HL-60 (cell line): ENCODE data around the gene VSTM2B.

Experiments used
- DNase-seq, 2 experiments: peaks; one replicate each; pipeline ENCODE4 v3.0.0-alpha.2; 2010 to 2020; ENCODE audit warnings: low read depth in 1 of 2, low spot score in 1 of 2
- H3K27ac ChIP-seq: fragments of 250-450 bp; sonication (Bioruptor Pico); replicated peaks from 2 replicates; pipeline ENCODE4 v1.5.1; 2020; ENCODE audit warnings: mild to moderate bottlenecking, moderate library complexity
- H3K27me3 ChIP-seq: fragments of 250-450 bp; sonication (Bioruptor Pico); 2 replicates; pipeline ENCODE4 v1.5.1; 2021; ENCODE audit warnings: mild to moderate bottlenecking, moderate library complexity; ENCODE audit not compliant: insufficient read depth, poor library complexity, severe bottlenecking
- H3K4me3 ChIP-seq: replicated peaks from 2 replicates; pipeline ENCODE4 v1.5.1; 2011; ENCODE audit warnings: mild to moderate bottlenecking, control low read depth, low read length; ENCODE audit not compliant: insufficient read depth
- GABPA ChIP-seq: IDR thresholded peaks from 2 replicates; pipeline ENCODE4 v1.6.1; 2012; ENCODE audit warnings: low read depth
- POLR2AphosphoS5 ChIP-seq: IDR thresholded peaks from 2 replicates; pipeline ENCODE4 v1.6.1; 2012; ENCODE audit warnings: low read depth
- SPI1 ChIP-seq: IDR thresholded peaks from 2 replicates; pipeline ENCODE4 v1.6.1; 2012; ENCODE audit warnings: low read depth, mild to moderate bottlenecking, borderline replicate concordance
- TF ChIP-seq, protein P1 (sequence below): IDR thresholded peaks from one replicate; pipeline ENCODE4 v1.5.1; 2011; ENCODE audit warnings: low read length, control low read depth, inconsistent platforms; ENCODE audit not compliant: insufficient read depth
- TF ChIP-seq, protein P2 (sequence below): IDR thresholded peaks from 2 replicates; pipeline ENCODE4 v1.6.1; 2012; ENCODE audit warnings: low read depth; ENCODE audit not compliant: insufficient replicate concordance

Gene VSTM2B

DNA sequence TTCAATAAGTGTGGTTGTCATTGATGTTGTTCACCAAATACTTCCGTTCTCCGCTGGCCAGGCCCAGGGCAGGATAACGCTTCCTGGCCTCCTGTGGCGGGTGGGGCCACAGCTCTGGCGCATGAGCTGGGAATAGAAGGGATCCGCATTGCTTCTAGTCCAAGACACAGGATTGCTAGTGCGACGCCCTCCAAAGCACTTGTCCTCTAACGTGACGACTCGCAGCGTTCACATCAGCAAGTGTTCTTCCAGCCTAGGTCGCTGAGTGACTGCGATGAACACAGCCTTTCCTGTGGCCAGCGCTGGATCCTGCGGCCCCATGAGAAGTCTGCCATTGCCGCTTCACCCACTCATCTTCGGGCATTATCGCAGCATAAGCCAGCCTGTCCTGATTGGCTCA, 39.4 kb downstream of the VSTM2B start:
- H3K27ac ChIP-seq = no peak overlapping the region
- TF ChIP-seq SPI1 (no peak), GABPA (no peak), POLR2AphosphoS5 (no peak)
- TF ChIP-seq, protein P1, sequence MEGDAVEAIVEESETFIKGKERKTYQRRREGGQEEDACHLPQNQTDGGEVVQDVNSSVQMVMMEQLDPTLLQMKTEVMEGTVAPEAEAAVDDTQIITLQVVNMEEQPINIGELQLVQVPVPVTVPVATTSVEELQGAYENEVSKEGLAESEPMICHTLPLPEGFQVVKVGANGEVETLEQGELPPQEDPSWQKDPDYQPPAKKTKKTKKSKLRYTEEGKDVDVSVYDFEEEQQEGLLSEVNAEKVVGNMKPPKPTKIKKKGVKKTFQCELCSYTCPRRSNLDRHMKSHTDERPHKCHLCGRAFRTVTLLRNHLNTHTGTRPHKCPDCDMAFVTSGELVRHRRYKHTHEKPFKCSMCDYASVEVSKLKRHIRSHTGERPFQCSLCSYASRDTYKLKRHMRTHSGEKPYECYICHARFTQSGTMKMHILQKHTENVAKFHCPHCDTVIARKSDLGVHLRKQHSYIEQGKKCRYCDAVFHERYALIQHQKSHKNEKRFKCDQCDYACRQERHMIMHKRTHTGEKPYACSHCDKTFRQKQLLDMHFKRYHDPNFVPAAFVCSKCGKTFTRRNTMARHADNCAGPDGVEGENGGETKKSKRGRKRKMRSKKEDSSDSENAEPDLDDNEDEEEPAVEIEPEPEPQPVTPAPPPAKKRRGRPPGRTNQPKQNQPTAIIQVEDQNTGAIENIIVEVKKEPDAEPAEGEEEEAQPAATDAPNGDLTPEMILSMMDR = no peak
- TF ChIP-seq, protein P2, sequence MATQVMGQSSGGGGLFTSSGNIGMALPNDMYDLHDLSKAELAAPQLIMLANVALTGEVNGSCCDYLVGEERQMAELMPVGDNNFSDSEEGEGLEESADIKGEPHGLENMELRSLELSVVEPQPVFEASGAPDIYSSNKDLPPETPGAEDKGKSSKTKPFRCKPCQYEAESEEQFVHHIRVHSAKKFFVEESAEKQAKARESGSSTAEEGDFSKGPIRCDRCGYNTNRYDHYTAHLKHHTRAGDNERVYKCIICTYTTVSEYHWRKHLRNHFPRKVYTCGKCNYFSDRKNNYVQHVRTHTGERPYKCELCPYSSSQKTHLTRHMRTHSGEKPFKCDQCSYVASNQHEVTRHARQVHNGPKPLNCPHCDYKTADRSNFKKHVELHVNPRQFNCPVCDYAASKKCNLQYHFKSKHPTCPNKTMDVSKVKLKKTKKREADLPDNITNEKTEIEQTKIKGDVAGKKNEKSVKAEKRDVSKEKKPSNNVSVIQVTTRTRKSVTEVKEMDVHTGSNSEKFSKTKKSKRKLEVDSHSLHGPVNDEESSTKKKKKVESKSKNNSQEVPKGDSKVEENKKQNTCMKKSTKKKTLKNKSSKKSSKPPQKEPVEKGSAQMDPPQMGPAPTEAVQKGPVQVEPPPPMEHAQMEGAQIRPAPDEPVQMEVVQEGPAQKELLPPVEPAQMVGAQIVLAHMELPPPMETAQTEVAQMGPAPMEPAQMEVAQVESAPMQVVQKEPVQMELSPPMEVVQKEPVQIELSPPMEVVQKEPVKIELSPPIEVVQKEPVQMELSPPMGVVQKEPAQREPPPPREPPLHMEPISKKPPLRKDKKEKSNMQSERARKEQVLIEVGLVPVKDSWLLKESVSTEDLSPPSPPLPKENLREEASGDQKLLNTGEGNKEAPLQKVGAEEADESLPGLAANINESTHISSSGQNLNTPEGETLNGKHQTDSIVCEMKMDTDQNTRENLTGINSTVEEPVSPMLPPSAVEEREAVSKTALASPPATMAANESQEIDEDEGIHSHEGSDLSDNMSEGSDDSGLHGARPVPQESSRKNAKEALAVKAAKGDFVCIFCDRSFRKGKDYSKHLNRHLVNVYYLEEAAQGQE = no peak
- H3K4me3 ChIP-seq = no peak overlapping the region
- no peak for DNase-seq
- no peaks in the 10 kb centered on the region for H3K27me3 ChIP-seq

DNA sequence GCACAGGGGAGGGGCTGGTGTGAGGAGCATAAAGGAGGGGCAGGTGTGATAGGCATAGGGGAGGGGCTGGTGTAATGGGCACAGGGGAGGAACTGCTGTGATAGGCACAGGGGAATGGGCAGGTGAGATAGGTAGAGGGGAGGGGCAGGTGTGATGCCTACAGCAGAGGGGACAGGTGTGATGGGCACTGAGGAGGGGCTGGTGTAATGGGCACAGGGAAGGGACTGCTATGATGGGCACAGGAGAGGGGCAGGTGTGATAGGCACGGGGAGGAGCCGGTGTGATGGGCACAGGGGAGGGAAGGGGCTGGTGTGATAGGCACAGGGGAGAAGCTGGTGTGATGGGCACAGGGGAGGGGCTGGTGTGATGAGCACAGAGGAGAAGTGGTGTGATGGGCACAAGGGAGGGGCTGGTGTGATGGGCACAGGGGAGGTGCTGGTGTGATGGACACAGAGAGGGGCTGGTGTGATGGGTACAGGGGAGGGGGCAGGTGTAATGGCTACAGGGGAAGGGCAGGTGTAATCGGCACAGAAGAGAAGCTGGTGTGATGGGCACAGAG, 40.8 kb downstream of the VSTM2B start:
- no peak for DNase-seq
- TF ChIP-seq SPI1 (no peak), POLR2AphosphoS5 (no peak)
- TF ChIP-seq, protein P1 = no peak
- TF ChIP-seq, protein P2 = no peak
- no peak overlapping the region for H3K27ac ChIP-seq
- H3K4me3 ChIP-seq = no peak overlapping the region
- no peaks in the 10 kb centered on the region for H3K27me3 ChIP-seq

DNA sequence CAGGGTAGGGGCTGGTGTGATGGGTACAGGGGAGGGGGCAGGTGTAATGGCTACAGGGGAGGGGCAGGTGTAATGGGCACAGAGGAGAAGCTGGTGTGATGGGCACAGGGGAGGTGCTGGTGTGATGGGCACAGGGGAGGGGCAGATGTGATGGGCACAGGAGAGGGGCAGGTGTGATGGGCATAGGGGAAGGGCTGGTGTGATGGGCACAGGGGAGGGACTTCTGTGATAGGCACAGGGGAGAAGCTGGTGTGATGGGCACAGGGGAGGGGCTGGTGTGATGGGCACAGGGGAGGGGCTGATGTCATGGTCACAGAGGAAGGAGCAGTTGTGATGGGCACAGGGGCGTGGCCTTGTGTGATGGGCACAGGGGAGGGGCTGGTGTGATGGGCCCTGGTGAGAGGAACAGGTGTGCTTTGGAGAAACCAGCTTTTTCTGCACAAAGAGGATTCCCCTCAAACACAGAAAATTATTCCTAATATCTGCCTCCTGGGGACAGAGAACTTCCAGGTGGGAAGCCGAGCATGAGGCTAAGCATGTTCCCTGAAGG, 41.6 kb downstream of the VSTM2B start:
- DNase-seq = no peak
- H3K27ac ChIP-seq = no peak overlapping the region
- no peaks in the 10 kb centered on the region for H3K27me3 ChIP-seq
- no peak overlapping the region for H3K4me3 ChIP-seq
- TF ChIP-seq POLR2AphosphoS5 = no peak
- TF ChIP-seq, protein P1 = no peak
- TF ChIP-seq, protein P2 = no peak
- no peak for TF ChIP-seq SPI1
- no peak for TF ChIP-seq GABPA
